A673 (cell line): ENCODE measurements around the gene VIT. TPM values are rescaled to one million over a fixed set of nuclear protein-coding genes. Genes with fewer than 3 reads are reported as not detected.

ENCODE experiments used
- BruUV-seq: library from RNA; stranded (reverse); fragments of 400-500 nt; replicated peaks from 2 replicates; lab custom pipeline; 2021; lab: Mats Ljungman, UMichigan
- CTCF ChIA-PET: fragments of 300-600 bp; sonication (Branson Sonifier 250); formaldehyde crosslinking; loops from one replicate; lab custom pipeline; 2022; ENCODE audit warnings: antibody characterized with exemption; lab: Charles Lee
- POLR2A ChIA-PET: fragments of 300-600 bp; sonication (Branson Sonifier 250); formaldehyde crosslinking; loops from one replicate; lab custom pipeline; 2022; ENCODE audit warnings: antibody characterized with exemption; ENCODE audit not compliant: low non-redundant PET; lab: Charles Lee
- DNase-seq: peaks from one replicate; pipeline ENCODE4 v3.0.0-alpha.2; 2015; ENCODE audit warnings: low spot score
- H3K27ac ChIP-seq: fragments of 200-600 bp; sonication (generic); 2 replicates; pipeline ENCODE4 v1.5.1; 2016; ENCODE audit warnings: mixed run types, low read depth, mild to moderate bottlenecking, mixed read lengths, antibody characterized with exemption, low read length; ENCODE audit not compliant: poor library complexity, severe bottlenecking
- H3K27me3 ChIP-seq: fragments of 200-600 bp; sonication (generic); replicated peaks from 2 replicates; pipeline ENCODE4 v1.6.1; 2017; ENCODE audit warnings: mixed run types, low read depth, mild to moderate bottlenecking, mixed read lengths, antibody characterized with exemption, low read length; ENCODE audit not compliant: insufficient read depth, poor library complexity
- H3K36me3 ChIP-seq: fragments of 200-600 bp; sonication (generic); 2 replicates; pipeline ENCODE4 v1.6.1; 2016; ENCODE audit warnings: mixed run types, mild to moderate bottlenecking, mixed read lengths, antibody characterized with exemption, low read length; ENCODE audit not compliant: insufficient read depth, poor library complexity, severe bottlenecking
- H3K4me1 ChIP-seq: fragments of 200-600 bp; sonication (generic); 2 replicates; pipeline ENCODE4 v1.6.1; 2017; ENCODE audit warnings: mixed run types, mild to moderate bottlenecking, mixed read lengths, antibody characterized with exemption, low read length; ENCODE audit not compliant: insufficient read depth, poor library complexity, severe bottlenecking
- H3K4me3 ChIP-seq: fragments of 200-600 bp; sonication (generic); 2 replicates; pipeline ENCODE4 v1.5.1; 2016; ENCODE audit warnings: low read depth, mixed run types, mild to moderate bottlenecking, mixed read lengths, low read length; ENCODE audit not compliant: poor library complexity, severe bottlenecking
- H3K9me3 ChIP-seq: fragments of 200-600 bp; sonication (generic); 2 replicates; pipeline ENCODE4 v1.6.1; 2016; ENCODE audit warnings: mixed run types, low read depth, mild to moderate bottlenecking, mixed read lengths, antibody characterized with exemption, low read length; ENCODE audit not compliant: poor library complexity, severe bottlenecking
- CTCF ChIP-seq: fragments of 300-800, 200-600 bp; sonication (generic); conservative IDR thresholded peaks from 2 replicates; pipeline ENCODE4 v1.5.1; 2017; ENCODE audit warnings: low read depth, mild to moderate bottlenecking, antibody characterized with exemption, low read length, moderate library complexity, mixed read lengths
- EZH2 ChIP-seq: fragments of 200-600 bp; sonication (generic); IDR thresholded peaks from 2 replicates; pipeline ENCODE4 v1.6.1; 2017; ENCODE audit warnings: borderline replicate concordance, low read depth, mild to moderate bottlenecking, mixed read lengths, antibody characterized with exemption, low read length; ENCODE audit not compliant: poor library complexity, severe bottlenecking
- intact Hi-C: fragments of 100-400 bp; cut with micrococcal nuclease; formaldehyde crosslinking; loops from one replicate; pipeline ENCODE4 v1.10.0; 2022; ENCODE audit not compliant: unreplicated experiment
- total RNA-seq: library from RNA; stranded (reverse); gene quantifications from 2 replicates; pipeline ENCODE4 v1.2.3, GENCODE V29; 2021

Gene VIT
- total RNA-seq, 1 experiment from 2014 or later, result not detected

GRCh38 chr2:36805635-36806224, 109.2 kb downstream of the VIT start:
- CTCF ChIA-PET, result no interaction called here
- BruUV-seq, result no TSS peak
- POLR2A ChIA-PET, result no interaction called here

GRCh38 chr2:36807223-36807886, 110.8 kb downstream of the VIT start:
- H3K4me1 ChIP-seq, result no peaks in the 10 kb centered on the region
- H3K4me3 ChIP-seq, result no peak overlapping the region
- ChIA-PET CTCF (no interaction called here), POLR2A (no interaction called here)
- no TSS peak for BruUV-seq
- intact Hi-C loops, result no loop called here
- no peaks in the 10 kb centered on the region for H3K36me3 ChIP-seq
- H3K27me3 ChIP-seq, result no peaks in the 10 kb centered on the region
- DNase-seq, result peak; percentile 7
- no peak overlapping the region for H3K27ac ChIP-seq
- no peak for TF ChIP-seq EZH2
- TF ChIP-seq CTCF, result no peak
- H3K9me3 ChIP-seq, result no peaks in the 10 kb centered on the region

More at GRCh38 chr2:36805635-36806224, 109.2 kb downstream of the VIT start:
- no peak for DNase-seq
- Histone ChIP-seq H3K27ac (no peak overlapping the region), H3K27me3 (no peaks in the 10 kb centered on the region), H3K36me3 (no peaks in the 10 kb centered on the region), H3K4me1 (no peaks in the 10 kb centered on the region), H3K4me3 (no peak overlapping the region), H3K9me3 (no peaks in the 10 kb centered on the region)
- intact Hi-C loops, result no loop called here
- TF ChIP-seq CTCF (no peak), EZH2 (no peak)

DNA sequence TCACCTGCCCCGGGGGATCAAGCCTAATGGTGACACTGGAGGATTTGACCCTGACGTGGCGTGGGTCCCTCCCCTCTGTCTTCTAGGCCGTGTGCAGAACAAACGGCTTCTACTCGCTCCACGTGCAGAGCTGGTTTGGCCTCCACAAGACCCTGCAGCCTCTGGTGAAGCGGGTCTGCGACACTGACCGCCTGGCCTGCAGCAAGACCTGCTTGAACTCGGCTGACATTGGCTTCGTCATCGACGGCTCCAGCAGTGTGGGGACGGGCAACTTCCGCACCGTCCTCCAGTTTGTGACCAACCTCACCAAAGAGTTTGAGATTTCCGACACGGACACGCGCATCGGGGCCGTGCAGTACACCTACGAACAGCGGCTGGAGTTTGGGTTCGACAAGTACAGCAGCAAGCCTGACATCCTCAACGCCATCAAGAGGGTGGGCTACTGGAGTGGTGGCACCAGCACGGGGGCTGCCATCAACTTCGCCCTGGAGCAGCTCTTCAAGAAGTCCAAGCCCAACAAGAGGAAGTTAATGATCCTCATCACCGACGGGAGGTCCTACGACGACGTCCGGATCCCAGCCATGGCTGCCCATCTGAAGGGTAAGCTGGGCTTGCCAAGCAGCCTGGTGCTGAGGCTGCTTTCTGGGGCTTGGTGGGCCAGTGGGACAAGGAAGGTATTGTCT, 112.0 kb downstream of the VIT start:
- H3K4me3 ChIP-seq, result no peak overlapping the region
- no TSS peak for BruUV-seq

More for the DNA sequence above, 112.0 kb downstream of the VIT start:
- H3K4me1 ChIP-seq, result no peaks in the 10 kb centered on the region
- no peaks in the 10 kb centered on the region for H3K36me3 ChIP-seq
- intact Hi-C loops, result no loop called here
- TF ChIP-seq CTCF (no peak), EZH2 (no peak)
- DNase-seq, result no peak
- no peaks in the 10 kb centered on the region for H3K9me3 ChIP-seq
- H3K27ac ChIP-seq, result no peak overlapping the region
- ChIA-PET CTCF (no interaction called here), POLR2A (no interaction called here)
- H3K27me3 ChIP-seq, result no peaks in the 10 kb centered on the region
